ENCODE measurements around the gene HS3ST5.
"Not testable (repeated sequence)": the region's sequence is repeated elsewhere in the genome, so short reads cannot be mapped to it uniquely, and the experiment has no call there.

The HS3ST5 gene

GRCh38 chr6:114080891-114081510 is 261.8 kb downstream of the HS3ST5 start:
- Histone ChIP-seq H3K9me3 (ENCODE audit: low read depth, low read length) (no peaks in the 10 kb centered on the region), H3K9ac (ENCODE audit: insufficient read length) (no peak overlapping the region), H3K27ac (no peak overlapping the region), H3K36me3 (ENCODE audit: insufficient read depth, low read length) (no peaks in the 10 kb centered on the region), H3K4me3 (no peak overlapping the region)
- no peak for DNase-seq (ENCODE audit: low read depth, low spot score)
- TF ChIP-seq POLR2AphosphoS5 (IDR thresholded peaks at IDR 0.05; ENCODE audit: borderline replicate concordance, low read depth, low read length) (no peak), EZH2 (IDR thresholded peaks at IDR 0.05) (no peak), FOXP2 (optimal IDR thresholded peaks at IDR 0.05; ENCODE audit: control extremely low read depth, extremely low read length, insufficient read depth) (no peak)

GRCh38 chr6:114080410-114080809 is 262.4 kb downstream of the HS3ST5 start:
- not testable (repeated sequence) for H3K4me3 ChIP-seq; DNase-seq (ENCODE audit: low read depth, low spot score); H3K36me3 ChIP-seq (ENCODE audit: insufficient read depth, low read length); H3K9me3 ChIP-seq (ENCODE audit: low read depth, low read length); H3K27ac ChIP-seq; H3K9ac ChIP-seq (ENCODE audit: insufficient read length)

- no peaks in the 10 kb centered on the region for H3K36me3 ChIP-seq (ENCODE audit: insufficient read depth, low read length)
- no peak overlapping the region for H3K9ac ChIP-seq (ENCODE audit: insufficient read length)
- DNase-seq (ENCODE audit: low read depth, low spot score), result no peak
- TF ChIP-seq FOXP2 (optimal IDR thresholded peaks at IDR 0.05; ENCODE audit: control extremely low read depth, extremely low read length, insufficient read depth), result no peak
- no peak for TF ChIP-seq EZH2 (IDR thresholded peaks at IDR 0.05)
- no peak for TF ChIP-seq POLR2AphosphoS5 (IDR thresholded peaks at IDR 0.05; ENCODE audit: borderline replicate concordance, low read depth, low read length)
- no peak overlapping the region for H3K4me3 ChIP-seq
- no peak overlapping the region for H3K27ac ChIP-seq
- no peaks in the 10 kb centered on the region for H3K9me3 ChIP-seq (ENCODE audit: low read depth, low read length)
Measured at GRCh38 chr6:114075777-114076176, 267.0 kb downstream of the HS3ST5 start.

- Histone ChIP-seq H3K36me3 (ENCODE audit: insufficient read depth, low read length) (no peaks in the 10 kb centered on the region), H3K9me3 (ENCODE audit: low read depth, low read length) (no peaks in the 10 kb centered on the region), H3K4me3 (no peak overlapping the region), H3K27ac (no peak overlapping the region), H3K9ac (ENCODE audit: insufficient read length) (no peak overlapping the region)
- no peak for DNase-seq (ENCODE audit: low read depth, low spot score)
- TF ChIP-seq FOXP2 (optimal IDR thresholded peaks at IDR 0.05; ENCODE audit: control extremely low read depth, extremely low read length, insufficient read depth), result no peak
- no peak for TF ChIP-seq POLR2AphosphoS5 (IDR thresholded peaks at IDR 0.05; ENCODE audit: borderline replicate concordance, low read depth, low read length)
- TF ChIP-seq EZH2 (IDR thresholded peaks at IDR 0.05), result no peak
Measured at GRCh38 chr6:114075300-114075699, 267.5 kb downstream of the HS3ST5 start.

GRCh38 chr6:114068771-114069170 is 274.1 kb downstream of the HS3ST5 start:
- Histone ChIP-seq H3K36me3 (ENCODE audit: insufficient read depth, low read length) (no peaks in the 10 kb centered on the region), H3K4me3 (no peak overlapping the region), H3K9ac (ENCODE audit: insufficient read length) (no peak overlapping the region), H3K9me3 (ENCODE audit: low read depth, low read length) (no peaks in the 10 kb centered on the region), H3K27ac (no peak overlapping the region)
- no peak for DNase-seq (ENCODE audit: low read depth, low spot score)
- TF ChIP-seq FOXP2 (optimal IDR thresholded peaks at IDR 0.05; ENCODE audit: control extremely low read depth, extremely low read length, insufficient read depth), result no peak

- Histone ChIP-seq H3K36me3 (ENCODE audit: insufficient read depth, low read length) (no peaks in the 10 kb centered on the region), H3K9me3 (ENCODE audit: low read depth, low read length) (no peaks in the 10 kb centered on the region), H3K4me3 (no peak overlapping the region), H3K27ac (no peak overlapping the region), H3K9ac (ENCODE audit: insufficient read length) (no peak overlapping the region)
- DNase-seq (ENCODE audit: low read depth, low spot score), result no peak
- TF ChIP-seq EZH2 (IDR thresholded peaks at IDR 0.05) (no peak), FOXP2 (optimal IDR thresholded peaks at IDR 0.05; ENCODE audit: control extremely low read depth, extremely low read length, insufficient read depth) (no peak)
Measured at GRCh38 chr6:114068116-114068515, 274.7 kb downstream of the HS3ST5 start.

GRCh38 chr6:114064862-114065261 is 278.0 kb downstream of the HS3ST5 start:
- H3K36me3 ChIP-seq (ENCODE audit: insufficient read depth, low read length), result no peaks in the 10 kb centered on the region
- no peaks in the 10 kb centered on the region for H3K9me3 ChIP-seq (ENCODE audit: low read depth, low read length)
- no peak overlapping the region for H3K4me3 ChIP-seq
- DNase-seq (ENCODE audit: low read depth, low spot score), result no peak
- TF ChIP-seq POLR2AphosphoS5 (IDR thresholded peaks at IDR 0.05; ENCODE audit: borderline replicate concordance, low read depth, low read length) (no peak), EZH2 (IDR thresholded peaks at IDR 0.05) (no peak), FOXP2 (optimal IDR thresholded peaks at IDR 0.05; ENCODE audit: control extremely low read depth, extremely low read length, insufficient read depth) (no peak)
- no peak overlapping the region for H3K9ac ChIP-seq (ENCODE audit: insufficient read length)
- H3K27ac ChIP-seq, result no peak overlapping the region

GRCh38 chr6:114063956-114064355 is 278.9 kb downstream of the HS3ST5 start:
- no peak overlapping the region for H3K27ac ChIP-seq
- no peak overlapping the region for H3K4me3 ChIP-seq
- no peaks in the 10 kb centered on the region for H3K9me3 ChIP-seq (ENCODE audit: low read depth, low read length)
- TF ChIP-seq EZH2 (IDR thresholded peaks at IDR 0.05) (no peak), FOXP2 (optimal IDR thresholded peaks at IDR 0.05; ENCODE audit: control extremely low read depth, extremely low read length, insufficient read depth) (no peak), POLR2AphosphoS5 (IDR thresholded peaks at IDR 0.05; ENCODE audit: borderline replicate concordance, low read depth, low read length) (no peak)
- no peaks in the 10 kb centered on the region for H3K36me3 ChIP-seq (ENCODE audit: insufficient read depth, low read length)
- no peak for DNase-seq (ENCODE audit: low read depth, low spot score)
- H3K9ac ChIP-seq (ENCODE audit: insufficient read length), result no peak overlapping the region

GRCh38 chr6:114062199-114062598 is 280.6 kb downstream of the HS3ST5 start:
- no peak for TF ChIP-seq FOXP2 (optimal IDR thresholded peaks at IDR 0.05; ENCODE audit: control extremely low read depth, extremely low read length, insufficient read depth)
- no peak for TF ChIP-seq EZH2 (IDR thresholded peaks at IDR 0.05)
- no peak for TF ChIP-seq POLR2AphosphoS5 (IDR thresholded peaks at IDR 0.05; ENCODE audit: borderline replicate concordance, low read depth, low read length)
- Histone ChIP-seq H3K4me3 (no peak overlapping the region), H3K9ac (ENCODE audit: insufficient read length) (no peak overlapping the region), H3K27ac (no peak overlapping the region), H3K9me3 (ENCODE audit: low read depth, low read length) (no peaks in the 10 kb centered on the region), H3K36me3 (ENCODE audit: insufficient read depth, low read length) (no peaks in the 10 kb centered on the region)
- DNase-seq (ENCODE audit: low read depth, low spot score), result no peak
